IPS-NIHi11 (cell line): ENCODE results near the gene C19orf38.
"Not testable (repeated sequence)": the region's sequence is repeated elsewhere in the genome, so short reads cannot be mapped to it uniquely, and the experiment has no call there.

ENCODE experiments used
- DNase-seq: peaks from one replicate; pipeline ENCODE4 v3.0.0; 2012; ENCODE audit warnings: mixed read lengths, low spot score

Gene C19orf38

DNA sequence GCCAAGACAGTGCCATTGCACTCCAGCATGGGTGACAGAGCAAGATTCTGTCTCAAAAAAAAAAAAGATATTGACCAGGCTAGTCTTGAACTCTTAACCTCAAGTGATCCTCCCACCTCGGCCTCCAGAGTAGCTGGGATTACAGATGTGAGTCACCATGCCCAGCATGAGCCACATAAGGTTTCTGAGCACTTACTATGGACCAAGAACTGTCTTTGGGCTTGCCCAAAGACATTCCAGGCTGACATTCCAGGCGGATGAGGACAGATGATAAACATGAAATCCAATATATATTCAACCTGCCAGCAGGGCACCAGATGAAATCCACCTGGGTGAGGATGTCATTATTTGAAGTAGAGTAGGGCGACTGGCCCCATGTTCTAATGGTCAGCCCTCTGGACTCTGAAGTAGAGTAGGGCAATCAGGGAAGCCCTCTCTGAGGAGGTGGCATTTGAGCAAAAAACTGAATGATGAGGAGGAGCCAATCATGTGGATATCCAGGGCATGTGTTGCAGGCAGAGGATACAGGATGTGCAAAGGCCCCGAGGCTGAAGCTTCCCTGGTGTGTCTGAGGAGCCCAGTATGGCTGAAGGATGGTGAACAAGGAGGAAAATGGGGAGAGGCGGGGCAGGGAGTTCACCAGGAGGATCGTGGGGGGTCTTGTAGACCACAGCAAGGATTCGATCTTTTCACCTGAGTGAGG, 4.0 kb downstream of the C19orf38 start:
- DNase-seq, result no peak

DNA sequence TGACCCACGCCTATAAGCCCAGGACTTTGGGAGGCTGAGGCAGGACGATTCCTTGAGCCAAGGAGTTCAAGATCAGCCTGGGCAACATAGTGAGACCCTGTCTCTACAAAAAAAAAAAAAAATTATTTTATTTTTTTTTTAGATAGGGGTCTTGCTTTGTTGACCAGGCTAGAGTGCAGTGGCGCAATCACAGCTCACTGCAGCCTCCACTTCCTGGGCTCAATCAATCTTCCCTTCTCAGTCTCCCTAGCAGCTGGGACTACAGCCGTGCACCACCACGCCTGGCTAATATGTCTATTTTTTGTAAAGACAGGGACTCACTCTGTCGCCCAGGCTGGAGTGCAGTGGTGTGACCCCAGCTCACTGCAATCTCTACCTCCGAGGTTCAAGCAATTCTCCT, 4.7 kb downstream of the C19orf38 start:
- DNase-seq, result no peak

DNA sequence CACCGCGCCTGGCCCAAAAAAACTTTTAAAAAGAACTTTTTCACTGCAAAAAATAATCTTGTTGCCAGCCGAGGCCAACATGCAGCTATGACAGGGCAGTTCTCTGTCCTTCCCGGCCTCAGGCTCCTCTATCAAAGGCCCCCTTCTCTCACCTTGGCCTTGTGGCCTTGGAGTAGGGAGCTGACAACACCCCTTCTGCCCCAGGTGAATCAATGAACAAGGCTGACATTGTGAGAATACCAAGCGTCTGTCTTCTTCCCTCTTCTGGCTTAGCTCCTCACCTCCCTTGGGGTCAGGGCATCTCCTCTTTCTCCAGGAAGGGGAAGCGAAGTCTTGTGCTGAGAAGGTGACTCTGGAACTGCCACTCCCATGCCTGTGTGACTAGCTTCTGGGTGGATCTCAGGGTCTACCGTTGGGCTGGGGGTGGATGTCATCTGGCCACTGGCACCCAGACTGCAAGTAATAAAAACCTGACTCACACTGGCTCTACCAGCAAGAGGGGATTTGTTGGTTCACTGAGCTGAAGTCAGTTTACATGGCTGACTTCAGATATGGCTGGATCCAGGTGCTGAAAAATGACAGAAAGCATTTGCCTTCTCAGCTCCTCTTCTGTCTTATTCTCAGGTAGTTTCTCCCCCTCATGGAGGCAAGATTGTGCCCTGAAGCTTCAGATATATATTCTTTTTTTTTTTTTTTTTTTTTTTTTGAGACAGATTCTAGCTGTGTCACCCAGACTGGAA, 6.3 kb downstream of the C19orf38 start:
- no peak for DNase-seq

DNA sequence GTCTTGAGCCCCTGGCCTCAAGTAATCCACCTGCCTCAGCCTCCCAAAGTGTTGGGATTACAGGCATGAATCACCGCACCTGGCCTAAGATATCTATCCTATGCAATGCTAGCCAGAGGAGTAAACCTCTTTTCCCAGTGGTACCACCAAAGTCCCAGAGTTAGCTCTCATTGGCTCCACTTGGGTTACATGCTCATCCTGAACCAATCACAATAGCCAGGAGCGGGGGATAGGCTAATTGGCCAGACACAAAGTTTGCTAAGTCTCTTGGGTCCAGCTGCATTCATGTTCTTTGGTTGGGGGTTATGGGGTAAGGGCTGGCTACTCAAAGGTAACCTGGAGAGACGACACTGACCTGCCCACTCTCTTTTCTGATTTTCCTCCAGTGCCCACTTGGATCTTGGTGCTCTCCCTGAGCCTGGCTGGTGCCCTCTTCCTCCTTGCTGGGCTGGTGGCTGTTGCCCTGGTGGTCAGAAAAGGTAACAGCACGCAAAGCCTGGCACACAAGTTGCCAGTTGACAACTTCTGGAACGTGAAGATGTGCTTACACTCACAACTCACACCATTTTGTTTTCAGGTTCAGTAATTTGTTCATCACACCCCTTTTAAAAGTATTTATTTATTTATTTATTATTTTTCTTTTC, 7.8 kb downstream of the C19orf38 start:
- peak; percentile 44 for DNase-seq

DNA sequence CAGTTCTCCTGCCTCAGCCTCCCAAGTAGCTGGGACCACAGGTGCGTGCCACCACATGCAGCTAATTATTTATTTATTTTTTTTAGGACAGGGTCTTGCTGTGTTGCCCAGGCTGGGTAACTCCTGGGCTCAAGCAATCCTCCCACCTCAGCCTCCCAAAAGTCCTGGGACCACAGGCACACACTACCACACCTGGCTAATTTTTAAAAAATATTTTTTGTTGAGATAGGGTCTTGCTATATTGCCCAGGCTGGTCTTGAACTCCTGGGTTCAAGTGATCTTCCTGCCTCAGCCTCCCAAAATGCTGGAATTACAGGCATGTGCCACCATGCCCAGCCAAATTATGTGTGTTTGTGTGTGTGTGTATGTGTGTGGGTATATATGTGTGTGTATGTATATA, 8.7 kb downstream of the C19orf38 start:
- not testable (repeated sequence) for DNase-seq

DNA sequence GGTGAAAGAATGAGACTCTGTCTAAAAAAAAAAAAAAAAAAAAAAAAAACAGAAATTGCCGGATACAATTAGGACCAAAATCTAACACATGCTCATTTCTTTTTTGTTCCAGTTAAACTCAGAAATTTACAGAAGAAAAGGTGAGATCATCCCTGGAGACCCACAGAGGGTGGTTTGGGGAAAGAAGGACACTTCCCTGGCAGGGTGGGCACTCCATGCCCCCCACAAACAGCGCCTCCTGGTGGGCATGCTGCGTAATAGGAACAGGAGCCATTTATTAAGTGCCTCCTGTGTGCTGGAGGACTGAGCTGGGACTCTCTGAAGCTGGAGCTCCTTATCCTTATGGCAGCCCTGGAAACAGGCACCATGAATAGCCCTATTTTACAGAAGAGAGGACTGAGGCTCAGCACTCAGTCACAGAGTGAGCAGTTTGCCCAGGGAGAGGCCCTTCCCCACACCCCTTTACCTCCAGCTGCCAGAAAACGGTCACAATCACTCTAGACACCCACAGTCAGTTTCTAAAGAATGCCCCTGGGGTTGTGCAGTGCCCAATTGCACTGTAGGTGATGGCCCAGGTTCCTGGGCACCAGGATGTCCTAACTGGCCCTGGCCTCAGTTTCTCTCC, 10.1 kb downstream of the C19orf38 start:
- DNase-seq, result peak; percentile 74

DNA sequence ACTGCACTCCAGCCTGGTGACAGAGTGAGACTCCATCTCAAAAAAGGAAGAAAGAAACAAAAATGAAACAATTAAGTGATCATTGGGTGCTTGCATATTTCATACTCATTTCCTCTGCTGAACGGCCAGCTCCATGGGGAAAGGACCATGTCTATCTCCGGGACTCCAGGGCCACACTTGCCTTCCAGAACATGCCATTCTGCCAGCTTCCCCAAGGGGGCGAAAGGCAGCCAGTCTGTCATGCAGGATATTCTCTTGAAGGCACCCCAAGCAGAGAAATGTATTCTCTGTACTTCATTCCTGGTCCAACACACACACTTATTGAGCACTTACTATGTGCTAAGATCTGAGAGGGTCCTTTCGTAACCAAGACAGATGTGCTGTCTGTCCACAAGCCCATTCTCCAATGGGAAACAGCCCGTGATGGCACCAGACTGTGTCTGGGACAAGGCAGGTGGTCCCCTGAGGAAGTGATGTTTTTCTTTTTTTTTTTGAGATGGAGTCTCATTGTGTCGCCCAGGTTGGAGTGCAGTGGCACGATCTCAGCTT, 13.0 kb downstream of the C19orf38 start:
- peak; percentile 47 for DNase-seq

DNA sequence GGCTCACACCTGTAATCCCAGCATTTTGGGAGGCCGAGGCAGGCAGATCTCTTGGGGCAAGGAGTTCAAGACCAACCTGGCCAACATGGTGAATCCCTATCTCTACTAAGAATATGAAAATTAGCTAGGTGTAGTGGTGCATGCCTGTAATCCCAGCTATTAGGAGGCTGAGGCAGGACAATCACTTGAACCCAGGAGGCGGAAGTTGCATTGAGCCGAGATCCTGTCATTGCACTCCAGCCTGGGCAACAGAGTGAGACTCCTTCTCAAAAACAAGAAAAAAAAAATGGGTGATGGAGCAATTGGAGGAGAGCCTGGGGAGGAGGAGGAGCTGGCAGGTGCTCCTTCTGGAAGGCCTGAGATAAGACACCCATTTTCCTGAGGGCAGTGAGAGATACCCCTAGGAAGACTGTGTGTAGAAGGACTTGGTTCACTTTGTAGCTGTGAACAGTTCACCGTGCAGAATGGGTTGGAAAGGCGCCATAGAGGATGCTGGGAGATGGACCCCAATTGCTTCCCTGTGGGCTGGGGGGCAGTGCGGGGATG, 14.4 kb downstream of the C19orf38 start:
- no peak for DNase-seq

DNA sequence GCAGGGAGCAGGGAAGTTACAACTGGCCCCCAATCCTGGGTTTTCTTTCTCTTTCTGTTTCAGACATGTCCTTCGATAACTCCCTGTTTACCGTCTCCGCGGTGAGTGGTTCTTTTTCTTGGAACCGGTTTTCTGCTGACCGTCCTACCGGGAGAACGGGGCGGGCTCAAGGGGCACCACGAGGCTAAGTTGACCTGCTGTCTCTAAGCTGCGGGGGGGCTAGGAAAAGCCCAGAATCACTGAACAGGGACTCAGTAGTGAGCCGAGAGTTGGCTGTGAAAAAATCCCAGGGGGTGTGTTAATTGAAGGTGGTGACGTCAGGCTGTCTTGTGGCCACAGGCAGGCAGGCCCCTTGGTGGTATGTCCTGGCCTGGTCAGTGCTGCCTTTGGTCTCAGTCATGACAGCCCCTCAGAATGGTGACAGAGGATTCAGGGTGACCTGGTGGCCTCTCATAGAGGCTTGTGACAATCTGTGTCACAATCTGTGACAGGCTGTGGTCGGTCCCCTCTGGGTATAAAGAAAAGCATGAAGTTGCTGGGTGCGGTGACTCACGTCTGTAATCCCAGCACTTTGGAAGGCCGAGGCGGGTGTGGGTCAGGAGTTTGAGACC, 15.0 kb downstream of the C19orf38 start:
- no peak for DNase-seq

DNA sequence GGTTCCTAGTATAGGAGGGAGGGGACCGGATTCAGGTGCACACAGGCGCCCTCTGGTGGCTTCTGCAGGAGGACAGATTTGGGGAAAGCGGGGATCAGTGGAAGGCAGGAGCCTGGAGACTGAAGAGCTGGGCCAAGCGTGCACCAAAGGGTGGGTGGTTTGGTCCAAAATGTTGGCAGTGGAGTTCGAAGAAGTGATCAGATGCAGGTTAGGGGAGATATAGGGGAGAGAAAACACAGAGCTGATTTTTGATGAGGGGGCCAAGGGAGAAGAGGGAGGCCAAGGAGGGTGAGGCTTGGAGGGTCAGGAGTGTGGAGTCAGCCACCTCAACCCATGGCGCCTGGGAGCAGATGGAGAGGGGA, 16.3 kb downstream of the C19orf38 start:
- DNase-seq, result peak; percentile 88

DNA sequence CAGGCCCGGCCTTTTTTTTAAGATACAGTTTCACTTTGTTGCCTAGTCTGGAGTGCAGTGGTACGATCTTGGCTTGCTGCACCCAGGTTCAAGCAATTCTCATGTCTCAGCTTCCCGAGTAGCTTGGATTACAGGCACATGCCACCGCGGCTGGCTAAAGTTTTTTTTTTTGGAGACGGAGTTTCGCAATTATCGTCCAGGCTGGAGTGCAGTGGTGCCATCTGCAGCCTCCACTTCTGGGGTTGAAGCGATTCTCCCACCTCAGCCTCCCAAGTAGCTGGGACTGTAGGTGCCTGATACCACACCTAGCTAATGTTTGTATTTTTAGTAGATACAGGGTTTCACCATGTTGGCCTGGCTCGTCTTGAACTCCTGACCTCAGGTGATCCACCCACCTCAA, 18.3 kb downstream of the C19orf38 start:
- no peak for DNase-seq

DNA sequence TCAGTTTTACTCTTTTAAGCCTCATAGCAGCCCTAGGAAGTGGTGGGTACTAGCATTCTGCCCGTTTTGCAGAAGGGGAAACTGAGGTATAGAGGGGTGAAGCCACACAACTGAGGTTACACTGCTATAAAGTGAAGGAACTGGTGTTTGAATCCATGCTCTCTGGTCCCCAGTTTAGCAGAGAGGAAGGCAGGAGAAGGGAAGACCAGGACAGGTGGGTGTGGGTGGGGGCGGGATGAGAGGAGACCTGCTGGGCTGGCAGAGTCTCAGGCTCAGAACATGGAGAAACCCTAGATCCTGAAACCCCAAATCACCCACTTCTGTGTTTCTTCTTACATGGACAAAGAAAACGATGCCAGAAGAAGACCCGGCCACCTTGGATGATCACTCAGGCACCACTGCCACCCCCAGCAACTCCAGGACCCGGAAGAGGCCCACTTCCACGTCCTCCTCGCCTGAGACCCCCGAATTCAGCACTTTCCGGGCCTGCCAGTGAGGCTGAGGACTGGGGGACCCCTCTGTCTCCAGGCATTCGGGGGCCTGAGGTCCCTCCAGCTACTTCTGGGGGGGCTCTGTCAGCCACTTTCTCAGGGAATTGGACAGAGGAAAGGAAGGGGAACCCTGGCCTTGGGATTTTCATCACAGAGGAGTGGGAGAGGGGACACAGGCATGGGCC, 20.8 kb downstream of the C19orf38 start:
- DNase-seq, result no peak

DNA sequence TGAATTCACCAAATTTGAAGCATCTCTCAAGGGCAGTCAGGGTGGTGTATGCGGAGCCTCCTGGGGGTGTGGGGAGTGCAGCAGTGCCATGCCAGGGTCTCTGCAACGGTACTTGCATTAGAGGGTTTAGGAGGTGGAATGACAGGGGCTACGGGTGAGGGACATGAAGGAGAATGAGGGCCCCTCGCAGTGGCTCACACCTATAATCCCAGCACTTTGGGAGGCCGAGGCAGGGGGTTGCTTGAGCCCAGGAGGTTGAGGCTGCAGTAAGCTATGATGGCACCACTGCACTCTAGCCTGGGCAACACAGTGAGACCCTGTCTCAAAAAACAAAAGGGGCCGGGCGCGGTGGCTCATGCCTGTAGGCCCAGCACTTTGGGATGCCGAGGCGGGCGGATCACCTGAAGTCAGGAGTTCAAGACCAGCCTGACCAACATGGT, 21.7 kb downstream of the C19orf38 start:
- not testable (repeated sequence) for DNase-seq

DNA sequence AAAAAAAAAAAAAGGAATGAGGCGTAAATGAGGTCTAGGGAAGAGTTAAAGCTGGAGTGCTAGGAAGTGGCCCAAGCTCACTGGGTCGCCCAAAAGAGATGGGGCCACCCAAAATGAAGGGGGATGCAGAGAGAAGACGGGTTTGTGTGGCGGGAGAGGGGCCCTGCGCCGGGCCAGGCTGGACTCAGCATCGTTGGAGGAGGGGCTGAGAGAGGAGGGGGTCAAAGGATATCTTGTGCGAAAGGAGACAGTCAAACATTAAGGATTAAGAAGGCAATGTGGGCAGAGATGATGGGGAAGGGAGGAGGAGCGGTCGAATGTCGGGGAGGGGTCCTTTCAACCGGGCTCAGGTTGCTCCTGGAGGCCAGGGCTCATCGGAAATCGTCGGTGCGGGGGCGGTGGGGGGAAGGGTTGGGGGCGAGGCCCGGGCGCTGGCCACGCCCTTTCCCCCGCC, 22.3 kb downstream of the C19orf38 start:
- DNase-seq, result no peak

DNA sequence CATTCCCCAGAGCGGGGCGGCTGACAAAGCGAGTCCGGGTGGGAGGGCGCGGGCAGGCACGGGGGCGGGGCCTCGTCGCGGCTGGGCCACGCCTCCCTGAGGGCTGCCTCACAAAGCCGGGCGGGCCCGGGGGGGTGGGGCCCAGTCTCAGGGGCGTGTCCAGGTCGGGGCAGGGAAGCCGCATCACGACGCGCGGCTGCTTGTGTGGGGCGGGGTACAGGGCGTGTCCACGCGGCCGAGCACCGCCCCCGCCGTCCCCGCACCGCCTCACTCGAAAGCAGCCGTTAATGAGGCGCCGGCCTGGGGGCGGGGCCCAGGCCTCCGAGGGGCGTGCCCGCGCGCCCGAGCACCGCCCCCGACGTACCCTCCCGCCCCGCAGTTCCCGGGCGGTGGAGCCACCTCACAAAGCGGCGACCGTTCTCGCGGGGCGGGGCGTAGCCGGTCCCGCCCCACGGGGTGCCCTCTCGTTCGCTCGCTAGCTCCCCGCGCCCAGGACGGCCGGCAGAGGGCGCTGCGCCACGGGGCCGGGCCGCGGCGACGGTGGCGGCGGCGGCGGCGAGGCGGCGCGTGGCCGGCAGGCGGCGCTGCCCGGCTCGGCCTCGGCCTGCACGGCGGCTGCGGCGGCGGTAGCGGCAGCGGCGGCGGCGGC, 22.9 kb downstream of the C19orf38 start, which contains the start of gene CARM1:
Gene CARM1, plus strand, starts transcription at position 599 of the 649 bp plus-strand sequence. CDS start 150 bp downstream, outside the sequence.
- peak; percentile 97 for DNase-seq

DNA sequence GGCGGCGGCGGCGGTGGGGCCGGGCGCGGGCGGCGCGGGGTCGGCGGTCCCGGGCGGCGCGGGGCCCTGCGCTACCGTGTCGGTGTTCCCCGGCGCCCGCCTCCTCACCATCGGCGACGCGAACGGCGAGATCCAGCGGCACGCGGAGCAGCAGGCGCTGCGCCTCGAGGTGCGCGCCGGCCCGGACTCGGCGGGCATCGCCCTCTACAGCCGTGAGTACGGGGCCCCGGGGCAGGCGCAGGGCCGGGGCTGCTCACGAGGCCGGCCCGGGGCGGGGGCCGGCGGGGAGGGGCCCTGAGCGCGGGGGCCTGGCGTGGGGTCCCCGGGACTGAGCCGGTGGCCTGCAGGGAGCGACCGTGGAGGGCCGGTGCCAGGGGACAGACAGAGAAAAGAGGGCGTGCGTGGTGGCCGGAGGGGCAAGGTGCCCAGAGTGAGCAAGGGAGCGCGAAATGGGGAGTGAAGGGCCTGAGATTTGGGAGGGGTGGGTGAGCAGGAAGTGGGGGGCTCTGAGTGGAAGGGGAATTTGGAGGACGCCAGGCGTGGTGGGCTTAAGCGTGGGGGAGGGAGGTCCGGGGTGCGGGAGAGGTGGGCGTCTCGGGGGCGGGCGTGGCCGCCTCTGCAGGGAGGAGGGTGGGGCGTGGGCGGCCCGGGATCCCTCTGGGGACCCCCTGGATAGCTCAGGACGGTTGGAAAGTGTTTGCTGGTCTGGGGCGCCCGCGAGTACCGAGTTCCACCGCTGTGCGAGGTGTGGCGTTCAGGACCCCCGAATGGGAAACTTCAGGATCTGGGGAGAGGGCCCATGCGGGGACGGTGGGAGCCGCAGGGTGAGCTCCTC, 23.7 kb downstream of the C19orf38 start:
- peak; percentile 59 for DNase-seq

DNA sequence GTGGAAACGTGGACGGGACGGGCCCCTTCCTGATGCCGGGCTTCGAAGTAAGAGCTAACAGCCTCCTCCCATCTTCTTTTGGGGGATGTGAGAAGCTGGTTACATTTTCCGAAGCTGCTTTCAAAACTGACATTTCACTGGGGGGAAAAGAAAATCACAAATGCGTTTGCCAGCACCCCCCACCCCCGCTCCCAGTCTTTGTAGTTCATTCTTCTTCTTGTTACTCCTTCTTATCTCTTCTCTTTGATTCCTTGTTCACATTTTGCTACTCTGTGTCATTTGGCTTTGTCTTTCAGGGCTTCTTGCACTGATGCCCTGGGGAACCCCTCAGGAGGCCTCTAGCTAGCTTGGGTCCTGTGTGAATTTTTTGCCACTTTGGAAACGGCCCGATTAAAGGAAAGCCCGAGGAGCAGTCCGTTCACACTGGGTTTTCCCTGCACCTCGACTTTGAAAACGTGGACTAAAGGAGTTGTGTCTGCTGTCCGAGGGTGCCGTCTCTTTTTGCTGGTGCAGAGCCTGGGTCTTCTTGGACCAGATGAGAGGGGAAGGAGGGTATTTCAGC, 24.4 kb downstream of the C19orf38 start:
- no peak for DNase-seq

DNA sequence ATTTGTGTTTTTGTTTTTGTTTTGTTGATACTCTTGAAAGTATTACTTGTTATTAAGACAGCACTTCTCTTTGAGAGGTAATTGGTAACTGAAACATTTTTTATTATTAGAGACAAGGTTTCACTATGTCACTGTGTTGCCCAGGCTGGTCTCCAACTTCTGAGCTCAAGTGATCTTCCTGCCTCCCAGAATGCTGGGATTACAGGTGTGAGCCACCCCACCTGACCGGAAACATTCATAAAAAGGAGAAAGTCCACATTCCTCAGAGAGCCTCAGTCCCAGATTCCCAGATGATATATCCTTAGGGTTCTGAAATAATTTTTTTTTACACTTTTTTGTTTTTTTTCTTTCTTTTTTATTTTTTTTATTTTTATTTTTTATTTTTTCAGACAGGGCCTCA, 25.8 kb downstream of the C19orf38 start:
- no peak for DNase-seq
